Uterus (tissue), 2 donors: ENCODE results near the gene PRM3.

Source experiments
- POLR2A ChIP-seq, 2 donors: fragments of 450-650 bp; IDR thresholded peaks; one replicate each; pipeline ENCODE4 v1.6.1; 2016; ENCODE audit warnings: antibody characterized with exemption in 2 of 2, mild to moderate bottlenecking in 1 of 2, moderate library complexity in 1 of 2
- TF ChIP-seq, protein P1 (sequence below), 4 experiments: fragments of 200-600 bp in 2 of 4; fragments of 450-650 bp in 2 of 4; sonication (generic) in 2 of 4; IDR thresholded peaks; one replicate each; pipeline ENCODE4 v1.5.1; 2016 to 2019; ENCODE audit warnings: antibody characterized with exemption in 4 of 4, mild to moderate bottlenecking in 2 of 4, moderate library complexity in 1 of 4

DNA sequence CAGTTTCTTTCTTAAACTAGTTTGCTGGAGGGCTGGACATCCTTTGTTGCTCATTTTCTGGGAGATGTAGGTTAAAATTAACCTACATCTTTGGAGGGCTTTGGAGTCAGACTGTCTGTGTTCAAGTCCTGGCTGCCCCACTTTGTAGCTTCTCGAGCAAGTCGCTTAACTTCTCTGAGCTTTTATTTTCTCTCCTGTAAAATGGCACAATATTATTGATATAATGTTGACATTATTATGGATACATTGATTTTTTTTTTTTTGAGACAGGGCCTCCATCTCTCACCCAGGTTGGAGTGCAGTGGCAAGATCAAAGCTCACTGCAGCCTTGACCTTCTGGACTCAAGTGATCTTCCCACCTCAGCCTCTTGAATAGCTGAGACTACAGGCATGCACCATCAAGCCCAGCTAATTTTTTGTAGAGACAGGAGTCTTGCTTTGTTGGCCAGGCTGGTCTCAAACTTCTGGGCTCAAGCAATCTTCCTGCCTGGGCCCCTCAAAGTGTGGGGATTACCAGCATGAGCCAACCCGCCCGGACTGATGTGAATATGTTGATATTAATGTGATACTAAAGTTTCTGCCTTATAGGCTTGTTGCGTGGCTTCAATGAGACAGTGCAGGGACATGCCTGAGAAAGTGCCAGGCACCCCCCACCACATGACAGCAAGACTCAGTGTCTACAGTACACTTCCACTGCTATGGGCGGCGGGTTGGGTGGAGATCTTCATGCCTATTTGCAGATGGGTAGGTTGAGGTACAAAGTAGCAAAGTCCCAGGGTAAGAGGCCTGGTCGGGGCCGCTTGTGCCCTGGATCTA, 40.3 kb upstream of the PRM3 start:
- TF ChIP-seq POLR2A (IDR thresholded peaks at IDR 0.05) = no peak
- TF ChIP-seq, protein P1, sequence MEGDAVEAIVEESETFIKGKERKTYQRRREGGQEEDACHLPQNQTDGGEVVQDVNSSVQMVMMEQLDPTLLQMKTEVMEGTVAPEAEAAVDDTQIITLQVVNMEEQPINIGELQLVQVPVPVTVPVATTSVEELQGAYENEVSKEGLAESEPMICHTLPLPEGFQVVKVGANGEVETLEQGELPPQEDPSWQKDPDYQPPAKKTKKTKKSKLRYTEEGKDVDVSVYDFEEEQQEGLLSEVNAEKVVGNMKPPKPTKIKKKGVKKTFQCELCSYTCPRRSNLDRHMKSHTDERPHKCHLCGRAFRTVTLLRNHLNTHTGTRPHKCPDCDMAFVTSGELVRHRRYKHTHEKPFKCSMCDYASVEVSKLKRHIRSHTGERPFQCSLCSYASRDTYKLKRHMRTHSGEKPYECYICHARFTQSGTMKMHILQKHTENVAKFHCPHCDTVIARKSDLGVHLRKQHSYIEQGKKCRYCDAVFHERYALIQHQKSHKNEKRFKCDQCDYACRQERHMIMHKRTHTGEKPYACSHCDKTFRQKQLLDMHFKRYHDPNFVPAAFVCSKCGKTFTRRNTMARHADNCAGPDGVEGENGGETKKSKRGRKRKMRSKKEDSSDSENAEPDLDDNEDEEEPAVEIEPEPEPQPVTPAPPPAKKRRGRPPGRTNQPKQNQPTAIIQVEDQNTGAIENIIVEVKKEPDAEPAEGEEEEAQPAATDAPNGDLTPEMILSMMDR (IDR thresholded peaks at IDR 0.05) = no peak
